ENCODE data around the gene C11orf58. TPM values are rescaled to one million over a fixed set of nuclear protein-coding genes. Genes with fewer than 3 reads are reported as not detected.

Gene C11orf58
- total RNA-seq, 1 experiment from 2014 or later: 171 TPM

GRCh38 chr11:16775614-16776283, 37.3 kb downstream of the C11orf58 start:
- Histone ChIP-seq H3K27ac (ENCODE audit: low read depth, low read length, poor library complexity, severe bottlenecking) (no peak overlapping the region), H3K4me3 (ENCODE audit: low read depth, low read length, poor library complexity, severe bottlenecking) (no peak overlapping the region), H3K36me3 (ENCODE audit: insufficient read depth, low read length, poor library complexity, severe bottlenecking) (no peaks in the 10 kb centered on the region), H3K27me3 (replicated peaks; ENCODE audit: insufficient read depth, low read depth, low read length, poor library complexity) (no peaks in the 10 kb centered on the region), H3K4me1 (ENCODE audit: insufficient read depth, low read length, poor library complexity, severe bottlenecking) (peaks cover 10% of the 10 kb centered on the region), H3K9me3 (ENCODE audit: low read depth, low read length, poor library complexity, severe bottlenecking) (no peaks in the 10 kb centered on the region)
- TF ChIP-seq CTCF (conservative IDR thresholded peaks at IDR 0.05; ENCODE audit: low read depth, low read length) (no peak), EZH2 (IDR thresholded peaks at IDR 0.05; ENCODE audit: borderline replicate concordance, low read depth, low read length, poor library complexity, severe bottlenecking) (no peak)
- POLR2A ChIA-PET (ENCODE audit: low non-redundant PET): no interaction called here
- BruUV-seq (replicated peaks): no TSS peak
- no peak for DNase-seq (ENCODE audit: low spot score)
- intact Hi-C loops (cut with micrococcal nuclease; ENCODE audit: unreplicated experiment): no loop called here
- CTCF ChIA-PET: interaction anchor here (0.8 kb wide), 1 partner anchor 10 kb away, joined by 3 read pairs; no protein-coding TSS in a partner anchor

- Histone ChIP-seq H3K9me3 (ENCODE audit: low read depth, low read length, poor library complexity, severe bottlenecking) (no peaks in the 10 kb centered on the region), H3K27me3 (replicated peaks; ENCODE audit: insufficient read depth, low read depth, low read length, poor library complexity) (no peaks in the 10 kb centered on the region), H3K36me3 (ENCODE audit: insufficient read depth, low read length, poor library complexity, severe bottlenecking) (no peaks in the 10 kb centered on the region), H3K4me3 (ENCODE audit: low read depth, low read length, poor library complexity, severe bottlenecking) (no peak overlapping the region), H3K27ac (ENCODE audit: low read depth, low read length, poor library complexity, severe bottlenecking) (no peak overlapping the region), H3K4me1 (ENCODE audit: insufficient read depth, low read length, poor library complexity, severe bottlenecking) (peaks cover 10% of the 10 kb centered on the region)
- POLR2A ChIA-PET (ENCODE audit: low non-redundant PET): interaction anchor here (1.2 kb wide), 1 partner anchor 18 kb away, joined by 5 read pairs; no protein-coding TSS in a partner anchor
- no peak for TF ChIP-seq CTCF (conservative IDR thresholded peaks at IDR 0.05; ENCODE audit: low read depth, low read length)
- no peak for TF ChIP-seq EZH2 (IDR thresholded peaks at IDR 0.05; ENCODE audit: borderline replicate concordance, low read depth, low read length, poor library complexity, severe bottlenecking)
- intact Hi-C loops (cut with micrococcal nuclease; ENCODE audit: unreplicated experiment): no loop called here
- no TSS peak for BruUV-seq (replicated peaks)
- DNase-seq (ENCODE audit: low spot score): peak; percentile 63
- CTCF ChIA-PET: interaction anchor here (0.6 to 0.8 kb wide), 2 partner anchors 9 to 78 kb away, joined by 3 read pairs; no protein-coding TSS in a partner anchor
Observed at GRCh38 chr11:16776711-16777612, 38.5 kb downstream of the C11orf58 start.

- H3K4me3 ChIP-seq (ENCODE audit: low read depth, low read length, poor library complexity, severe bottlenecking): no peak overlapping the region
- no TSS peak for BruUV-seq (replicated peaks)
- TF ChIP-seq EZH2 (IDR thresholded peaks at IDR 0.05; ENCODE audit: borderline replicate concordance, low read depth, low read length, poor library complexity, severe bottlenecking): no peak
- no peak for TF ChIP-seq CTCF (conservative IDR thresholded peaks at IDR 0.05; ENCODE audit: low read depth, low read length)
- H3K9me3 ChIP-seq (ENCODE audit: low read depth, low read length, poor library complexity, severe bottlenecking): no peaks in the 10 kb centered on the region
- no peaks in the 10 kb centered on the region for H3K36me3 ChIP-seq (ENCODE audit: insufficient read depth, low read length, poor library complexity, severe bottlenecking)
- no peak for DNase-seq (ENCODE audit: low spot score)
- H3K27me3 ChIP-seq (replicated peaks; ENCODE audit: insufficient read depth, low read depth, low read length, poor library complexity): no peaks in the 10 kb centered on the region
- ChIA-PET CTCF (interaction anchor here (0.6 kb wide), 1 partner anchor 78 kb away, joined by 3 read pairs; no protein-coding TSS in a partner anchor), POLR2A (ENCODE audit: low non-redundant PET) (interaction anchor here (1.2 kb wide), 1 partner anchor 17 kb away, joined by 5 read pairs; no protein-coding TSS in a partner anchor)
- intact Hi-C loops (cut with micrococcal nuclease; ENCODE audit: unreplicated experiment): no loop called here
- peaks cover 10% of the 10 kb centered on the region for H3K4me1 ChIP-seq (ENCODE audit: insufficient read depth, low read length, poor library complexity, severe bottlenecking)
- no peak overlapping the region for H3K27ac ChIP-seq (ENCODE audit: low read depth, low read length, poor library complexity, severe bottlenecking)
Observed at GRCh38 chr11:16777613-16777975, 39.1 kb downstream of the C11orf58 start.
